HEK293 (cell line): Measurements from ENCODE around the gene LRRC4C.

Source experiments
- CTCF ChIA-PET: fragments of 350-600 bp; formaldehyde crosslinking; extraction: SDS; loops from one replicate; lab custom pipeline; 2021; ENCODE audit warnings: antibody characterized with exemption; lab: Yijun Ruan, JAX
- POLR2A ChIA-PET: fragments of 300-600 bp; formaldehyde crosslinking; extraction: SDS; loops from one replicate; lab custom pipeline; 2020; ENCODE audit warnings: antibody characterized with exemption, inconsistent platforms; lab: Yijun Ruan, JAX
- H3K27ac ChIP-seq: fragments of 200-500 bp; sonication (Bioruptor generic); 2 replicates; pipeline ENCODE4 v1.5.1; 2014; ENCODE audit warnings: low read depth, low read length, control low read depth, inconsistent platforms; ENCODE audit errors: extremely low read depth
- H3K36me3 ChIP-seq, 2 experiments: fragments of 200-500 bp in 1 of 2; sonication (Bioruptor generic) in 1 of 2; 1 replicate in 1 of 2; 2 replicates in 1 of 2; pipeline ENCODE4 v1.5.1; 2014 to 2017; ENCODE audit warnings: inconsistent platforms in 2 of 2, low read length in 2 of 2; ENCODE audit not compliant: control insufficient read depth in 2 of 2, insufficient read depth in 1 of 2
- H3K4me1 ChIP-seq: fragments of 200-500 bp; sonication (Bioruptor generic); 2 replicates; pipeline ENCODE4 v1.5.1; 2014; ENCODE audit warnings: mild to moderate bottlenecking, low read length, inconsistent platforms; ENCODE audit not compliant: control insufficient read depth, insufficient read depth
- H3K4me3 ChIP-seq: 2 replicates; pipeline ENCODE4 v1.5.1; 2011; ENCODE audit warnings: low read depth, mild to moderate bottlenecking, control low read depth, low read length, moderate library complexity
- H3K9me3 ChIP-seq: fragments of 200-500 bp; sonication (Bioruptor generic); 2 replicates; pipeline ENCODE4 v1.5.1; 2014; ENCODE audit warnings: low read depth, low read length, inconsistent platforms; ENCODE audit not compliant: control insufficient read depth, insufficient read depth
- BCL11A ChIP-seq: fragments of 450-650 bp; formaldehyde crosslinking; IDR thresholded peaks from 2 replicates; pipeline ENCODE4 v1.5.1; 2016; ENCODE audit warnings: low read depth, missing biosample characterization, missing genetic modification characterization
- MEIS1 ChIP-seq: sonication (generic); formaldehyde crosslinking; IDR thresholded peaks from 2 replicates; pipeline ENCODE4 v1.8.1; 2022; ENCODE audit warnings: missing genetic modification reagents, mild to moderate bottlenecking, borderline replicate concordance
- MZF1 ChIP-seq: fragments of 450-650 bp; formaldehyde crosslinking; IDR thresholded peaks from 2 replicates; pipeline ENCODE4 v1.5.1; 2017; ENCODE audit warnings: missing biosample characterization, missing genetic modification characterization, borderline replicate concordance
- WT1 ChIP-seq: fragments of 450-650 bp; formaldehyde crosslinking; IDR thresholded peaks from 2 replicates; pipeline ENCODE4 v1.5.1; 2016; ENCODE audit warnings: missing biosample characterization, missing genetic modification characterization
- ZBTB20 ChIP-seq: fragments of 450-650 bp; formaldehyde crosslinking; IDR thresholded peaks from 2 replicates; pipeline ENCODE4 v1.5.1; 2016; ENCODE audit warnings: missing biosample characterization, missing genetic modification characterization
- ZBTB8A ChIP-seq: fragments of 450-650 bp; formaldehyde crosslinking; IDR thresholded peaks from 2 replicates; pipeline ENCODE4 v1.5.1; 2016; ENCODE audit warnings: missing biosample characterization, missing genetic modification characterization
- ZFP3 ChIP-seq: fragments of 450-650 bp; formaldehyde crosslinking; IDR thresholded peaks from 2 replicates; pipeline ENCODE4 v1.5.1; 2016; ENCODE audit warnings: low read depth, missing biosample characterization, missing genetic modification characterization
- ZFP69B ChIP-seq: fragments of 450-650 bp; formaldehyde crosslinking; IDR thresholded peaks from 2 replicates; pipeline ENCODE4 v1.5.1; 2016; ENCODE audit warnings: missing biosample characterization, missing genetic modification characterization
- ZNF121 ChIP-seq: fragments of 450-650 bp; formaldehyde crosslinking; IDR thresholded peaks from 2 replicates; pipeline ENCODE4 v1.5.1; 2016; ENCODE audit warnings: missing biosample characterization, missing genetic modification characterization
- ZNF175 ChIP-seq: fragments of 450-650 bp; formaldehyde crosslinking; IDR thresholded peaks from 2 replicates; pipeline ENCODE4 v1.5.1; 2016; ENCODE audit warnings: missing biosample characterization, missing genetic modification characterization
- ZNF184 ChIP-seq: fragments of 450-650 bp; IDR thresholded peaks from 2 replicates; pipeline ENCODE4 v1.5.1; 2018; ENCODE audit warnings: missing biosample characterization, mild to moderate bottlenecking, missing genetic modification characterization
- ZNF23 ChIP-seq: fragments of 450-650 bp; formaldehyde crosslinking; IDR thresholded peaks from 2 replicates; pipeline ENCODE4 v1.5.1; 2016; ENCODE audit warnings: missing biosample characterization, missing genetic modification characterization, borderline replicate concordance
- ZNF274 ChIP-seq, 2 experiments: fragments of 200-500 bp in 1 of 2; fragments of 450-650 bp in 1 of 2; sonication (Bioruptor generic) in 1 of 2; formaldehyde crosslinking in 1 of 2; IDR thresholded peaks; 2 replicates each; pipeline versions ENCODE4 v1.5.1 to v1.6.1; 2014 to 2016; ENCODE audit warnings: borderline replicate concordance in 1 of 2, inconsistent platforms in 1 of 2, low read length in 1 of 2, missing biosample characterization in 1 of 2, missing genetic modification characterization in 1 of 2
- ZNF292 ChIP-seq: fragments of 450-650 bp; formaldehyde crosslinking; IDR thresholded peaks from 2 replicates; pipeline ENCODE4 v1.5.1; 2016; ENCODE audit warnings: low read depth, missing biosample characterization, missing genetic modification characterization, borderline replicate concordance
- ZNF514 ChIP-seq: fragments of 450-650 bp; formaldehyde crosslinking; IDR thresholded peaks from 2 replicates; pipeline ENCODE4 v1.5.1; 2016; ENCODE audit warnings: missing biosample characterization, missing genetic modification characterization
- ZNF544 ChIP-seq: fragments of 450-650 bp; formaldehyde crosslinking; IDR thresholded peaks from 2 replicates; pipeline ENCODE4 v1.5.0; 2017; ENCODE audit warnings: missing biosample characterization, missing genetic modification characterization
- ZNF549 ChIP-seq: fragments of 450-650 bp; IDR thresholded peaks from 2 replicates; pipeline ENCODE4 v1.5.1; 2018; ENCODE audit warnings: missing biosample characterization, missing genetic modification characterization, mild to moderate bottlenecking, inconsistent platforms, moderate library complexity
- ZNF561 ChIP-seq: fragments of 450-650 bp; IDR thresholded peaks from 2 replicates; pipeline ENCODE4 v1.5.1; 2018; ENCODE audit warnings: missing biosample characterization, missing genetic modification characterization, borderline replicate concordance
- ZNF707 ChIP-seq: fragments of 450-650 bp; formaldehyde crosslinking; IDR thresholded peaks from 2 replicates; pipeline ENCODE4 v1.5.1; 2016; ENCODE audit warnings: missing biosample characterization, missing genetic modification characterization
- ZNF785 ChIP-seq: fragments of 450-650 bp; formaldehyde crosslinking; IDR thresholded peaks from 2 replicates; pipeline ENCODE4 v1.5.1; 2016; ENCODE audit warnings: missing biosample characterization, missing genetic modification characterization
- ZNF792 ChIP-seq: fragments of 450-650 bp; formaldehyde crosslinking; IDR thresholded peaks from 2 replicates; pipeline ENCODE4 v1.5.1; 2016; ENCODE audit warnings: missing biosample characterization, missing genetic modification characterization
- TF ChIP-seq, protein P1 (sequence below): fragments of 450-650 bp; formaldehyde crosslinking; IDR thresholded peaks from 2 replicates; pipeline ENCODE4 v1.5.1; 2016; ENCODE audit warnings: missing biosample characterization, missing genetic modification characterization
- TF ChIP-seq, protein P2 (sequence below): fragments of 450-650 bp; formaldehyde crosslinking; IDR thresholded peaks from 2 replicates; pipeline ENCODE4 v1.5.1; 2016; ENCODE audit warnings: missing biosample characterization, missing genetic modification characterization
- TF ChIP-seq, protein P3 (sequence below): fragments of 450-650 bp; formaldehyde crosslinking; IDR thresholded peaks from 2 replicates; pipeline ENCODE4 v1.5.1; 2016; ENCODE audit warnings: missing biosample characterization, missing genetic modification characterization
- TF ChIP-seq, protein P4 (sequence below): fragments of 450-650 bp; formaldehyde crosslinking; conservative IDR thresholded peaks from 2 replicates; pipeline ENCODE4 v1.5.1; 2016; ENCODE audit warnings: low read depth, missing biosample characterization, missing genetic modification characterization

The LRRC4C gene

DNA sequence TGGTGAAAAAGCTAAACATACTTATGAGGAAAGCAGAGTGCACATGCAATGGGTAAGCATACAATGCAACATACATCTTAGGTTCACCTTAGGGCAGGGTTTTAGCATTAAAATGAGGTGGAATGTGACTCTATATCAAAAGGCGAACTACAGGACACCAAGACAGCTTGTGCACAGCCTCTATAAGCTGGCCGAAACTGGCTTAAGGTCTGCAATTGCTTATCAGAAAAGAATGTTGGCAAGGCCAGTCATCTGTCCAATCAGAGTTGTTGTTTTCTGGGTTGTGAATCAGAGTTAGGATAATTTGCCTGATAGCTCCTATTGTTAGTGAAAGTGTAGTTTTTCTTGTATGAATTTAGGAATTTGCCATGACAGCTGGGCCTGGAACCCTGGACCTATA, 76.5 kb downstream of the LRRC4C start:
- H3K4me3 ChIP-seq = no peak overlapping the region
- no peak overlapping the region for H3K27ac ChIP-seq
- TF ChIP-seq ZBTB20 (tag by site-specific recombination) = no peak
- TF ChIP-seq ZNF561 = no peak
- TF ChIP-seq MEIS1 = no peak
- TF ChIP-seq, protein P1, sequence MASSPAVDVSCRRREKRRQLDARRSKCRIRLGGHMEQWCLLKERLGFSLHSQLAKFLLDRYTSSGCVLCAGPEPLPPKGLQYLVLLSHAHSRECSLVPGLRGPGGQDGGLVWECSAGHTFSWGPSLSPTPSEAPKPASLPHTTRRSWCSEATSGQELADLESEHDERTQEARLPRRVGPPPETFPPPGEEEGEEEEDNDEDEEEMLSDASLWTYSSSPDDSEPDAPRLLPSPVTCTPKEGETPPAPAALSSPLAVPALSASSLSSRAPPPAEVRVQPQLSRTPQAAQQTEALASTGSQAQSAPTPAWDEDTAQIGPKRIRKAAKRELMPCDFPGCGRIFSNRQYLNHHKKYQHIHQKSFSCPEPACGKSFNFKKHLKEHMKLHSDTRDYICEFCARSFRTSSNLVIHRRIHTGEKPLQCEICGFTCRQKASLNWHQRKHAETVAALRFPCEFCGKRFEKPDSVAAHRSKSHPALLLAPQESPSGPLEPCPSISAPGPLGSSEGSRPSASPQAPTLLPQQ (tag by site-specific recombination) = no peak
- no peak for TF ChIP-seq ZFP3 (tag by site-specific recombination)
- H3K9me3 ChIP-seq = no peaks in the 10 kb centered on the region
- H3K4me1 ChIP-seq = no peaks in the 10 kb centered on the region
- CTCF ChIA-PET = interaction anchor here (0.7 kb wide), 1 partner anchor 74 kb away, joined by 3 read pairs; no protein-coding TSS in a partner anchor
- H3K36me3 ChIP-seq = no peaks in the 10 kb centered on the region
- POLR2A ChIA-PET = no interaction called here

DNA sequence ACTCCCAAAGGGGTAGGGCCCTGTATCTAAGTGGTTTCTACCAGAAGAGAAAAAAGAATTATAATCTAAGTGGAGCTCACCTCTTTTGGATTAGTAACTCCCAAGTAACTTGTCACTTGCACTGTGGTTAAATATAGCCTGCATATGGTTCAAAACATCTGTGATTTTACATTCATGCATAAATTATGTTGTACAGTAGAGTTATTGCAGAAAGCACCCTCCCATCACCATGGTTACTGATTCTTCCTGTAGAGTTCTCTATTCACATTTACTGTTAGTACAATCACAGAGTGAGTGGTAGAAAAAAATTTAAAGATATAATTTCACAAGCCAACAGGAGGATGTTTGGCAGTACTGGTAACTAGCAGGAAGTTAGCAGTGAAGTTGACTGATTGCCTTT, 80.4 kb downstream of the LRRC4C start:
- H3K36me3 ChIP-seq = no peaks in the 10 kb centered on the region
- no peak overlapping the region for H3K27ac ChIP-seq
- no peaks in the 10 kb centered on the region for H3K9me3 ChIP-seq
- no peak overlapping the region for H3K4me3 ChIP-seq
- TF ChIP-seq, protein P2, sequence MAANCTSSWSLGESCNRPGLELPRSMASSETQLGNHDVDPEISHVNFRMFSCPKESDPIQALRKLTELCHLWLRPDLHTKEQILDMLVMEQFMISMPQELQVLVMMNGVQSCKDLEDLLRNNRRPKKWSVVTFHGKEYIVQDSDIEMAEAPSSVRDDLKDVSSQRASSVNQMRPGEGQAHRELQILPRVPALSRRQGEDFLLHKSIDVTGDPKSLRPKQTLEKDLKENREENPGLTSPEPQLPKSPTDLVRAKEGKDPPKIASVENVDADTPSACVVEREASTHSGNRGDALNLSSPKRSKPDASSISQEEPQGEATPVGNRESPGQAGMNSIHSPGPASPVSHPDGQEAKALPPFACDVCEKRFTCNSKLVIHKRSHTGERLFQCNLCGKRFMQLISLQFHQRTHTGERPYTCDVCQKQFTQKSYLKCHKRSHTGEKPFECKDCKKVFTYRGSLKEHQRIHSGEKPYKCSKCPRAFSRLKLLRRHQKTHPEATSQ = no peak
- TF ChIP-seq, protein P3, sequence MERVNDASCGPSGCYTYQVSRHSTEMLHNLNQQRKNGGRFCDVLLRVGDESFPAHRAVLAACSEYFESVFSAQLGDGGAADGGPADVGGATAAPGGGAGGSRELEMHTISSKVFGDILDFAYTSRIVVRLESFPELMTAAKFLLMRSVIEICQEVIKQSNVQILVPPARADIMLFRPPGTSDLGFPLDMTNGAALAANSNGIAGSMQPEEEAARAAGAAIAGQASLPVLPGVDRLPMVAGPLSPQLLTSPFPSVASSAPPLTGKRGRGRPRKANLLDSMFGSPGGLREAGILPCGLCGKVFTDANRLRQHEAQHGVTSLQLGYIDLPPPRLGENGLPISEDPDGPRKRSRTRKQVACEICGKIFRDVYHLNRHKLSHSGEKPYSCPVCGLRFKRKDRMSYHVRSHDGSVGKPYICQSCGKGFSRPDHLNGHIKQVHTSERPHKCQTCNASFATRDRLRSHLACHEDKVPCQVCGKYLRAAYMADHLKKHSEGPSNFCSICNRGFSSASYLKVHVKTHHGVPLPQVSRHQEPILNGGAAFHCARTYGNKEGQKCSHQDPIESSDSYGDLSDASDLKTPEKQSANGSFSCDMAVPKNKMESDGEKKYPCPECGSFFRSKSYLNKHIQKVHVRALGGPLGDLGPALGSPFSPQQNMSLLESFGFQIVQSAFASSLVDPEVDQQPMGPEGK = no peak
- no peak for TF ChIP-seq ZNF549
- no peak for TF ChIP-seq ZNF184 (tag by site-specific recombination)
- TF ChIP-seq ZNF175 (tag by site-specific recombination) = no peak
- TF ChIP-seq ZNF707 (tag by site-specific recombination) = no peak
- no peak for TF ChIP-seq ZNF121
- TF ChIP-seq ZNF785 (tag by site-specific recombination) = no peak
- no peak for TF ChIP-seq ZNF274 (IDR thresholded peaks at IDR 0.05; ENCODE audit: low read length)
- TF ChIP-seq ZNF274 (tag by site-specific recombination; IDR thresholded peaks at IDR 0.05; ENCODE audit: borderline replicate concordance) = no peak
- TF ChIP-seq ZNF292 (tag by site-specific recombination) = no peak
- TF ChIP-seq ZNF514 = no peak
- TF ChIP-seq MZF1 (tag by site-specific recombination) = no peak
- no peak for TF ChIP-seq ZNF23 (tag by site-specific recombination)
- TF ChIP-seq WT1 (tag by site-specific recombination) = no peak
- no peak for TF ChIP-seq BCL11A (tag by site-specific recombination)
- no peak for TF ChIP-seq ZNF792 (tag by site-specific recombination)
- TF ChIP-seq, protein P4, sequence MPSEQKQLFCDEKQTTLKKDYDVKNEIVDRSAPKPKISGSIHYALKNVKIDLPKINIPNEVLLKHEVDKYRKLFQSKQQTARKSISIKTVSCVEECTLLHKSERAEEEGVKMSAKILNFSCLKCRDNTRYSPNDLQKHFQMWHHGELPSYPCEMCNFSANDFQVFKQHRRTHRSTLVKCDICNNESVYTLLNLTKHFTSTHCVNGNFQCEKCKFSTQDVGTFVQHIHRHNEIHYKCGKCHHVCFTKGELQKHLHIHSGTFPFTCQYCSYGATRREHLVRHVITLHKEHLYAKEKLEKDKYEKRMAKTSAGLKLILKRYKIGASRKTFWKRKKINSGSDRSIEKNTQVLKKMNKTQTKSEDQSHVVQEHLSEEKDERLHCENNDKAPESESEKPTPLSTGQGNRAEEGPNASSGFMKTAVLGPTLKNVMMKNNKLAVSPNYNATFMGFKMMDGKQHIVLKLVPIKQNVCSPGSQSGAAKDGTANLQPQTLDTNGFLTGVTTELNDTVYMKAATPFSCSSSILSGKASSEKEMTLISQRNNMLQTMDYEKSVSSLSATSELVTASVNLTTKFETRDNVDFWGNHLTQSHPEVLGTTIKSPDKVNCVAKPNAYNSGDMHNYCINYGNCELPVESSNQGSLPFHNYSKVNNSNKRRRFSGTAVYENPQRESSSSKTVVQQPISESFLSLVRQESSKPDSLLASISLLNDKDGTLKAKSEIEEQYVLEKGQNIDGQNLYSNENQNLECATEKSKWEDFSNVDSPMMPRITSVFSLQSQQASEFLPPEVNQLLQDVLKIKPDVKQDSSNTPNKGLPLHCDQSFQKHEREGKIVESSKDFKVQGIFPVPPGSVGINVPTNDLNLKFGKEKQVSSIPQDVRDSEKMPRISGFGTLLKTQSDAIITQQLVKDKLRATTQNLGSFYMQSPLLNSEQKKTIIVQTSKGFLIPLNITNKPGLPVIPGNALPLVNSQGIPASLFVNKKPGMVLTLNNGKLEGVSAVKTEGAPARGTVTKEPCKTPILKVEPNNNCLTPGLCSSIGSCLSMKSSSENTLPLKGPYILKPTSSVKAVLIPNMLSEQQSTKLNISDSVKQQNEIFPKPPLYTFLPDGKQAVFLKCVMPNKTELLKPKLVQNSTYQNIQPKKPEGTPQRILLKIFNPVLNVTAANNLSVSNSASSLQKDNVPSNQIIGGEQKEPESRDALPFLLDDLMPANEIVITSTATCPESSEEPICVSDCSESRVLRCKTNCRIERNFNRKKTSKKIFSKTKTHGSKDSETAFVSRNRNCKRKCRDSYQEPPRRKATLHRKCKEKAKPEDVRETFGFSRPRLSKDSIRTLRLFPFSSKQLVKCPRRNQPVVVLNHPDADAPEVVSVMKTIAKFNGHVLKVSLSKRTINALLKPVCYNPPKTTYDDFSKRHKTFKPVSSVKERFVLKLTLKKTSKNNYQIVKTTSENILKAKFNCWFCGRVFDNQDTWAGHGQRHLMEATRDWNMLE = no peak
- TF ChIP-seq ZFP69B (tag by site-specific recombination) = no peak
- no peak for TF ChIP-seq ZBTB8A (tag by site-specific recombination)
- TF ChIP-seq ZNF544 = no peak
- H3K4me1 ChIP-seq = no peaks in the 10 kb centered on the region
- POLR2A ChIA-PET = no interaction called here
- CTCF ChIA-PET = no interaction called here
